GM21786 (cell line): ENCODE data around the gene CFAP61.
"Not testable (repeated sequence)": the region's sequence is repeated elsewhere in the genome, so short reads cannot be mapped to it uniquely, and the experiment has no call there.

Experiments used
- ATAC-seq: cut with Tn5 transposase; IDR thresholded peaks from one replicate; pipeline ENCODE4 v1.9.1; 2021; ENCODE audit not compliant: unreplicated experiment

CFAP61 gene

GRCh38 chr20:20312562-20312961 lies 260.2 kb downstream of the CFAP61 start:
- ATAC-seq: no peak

GRCh38 chr20:20317195-20317594 lies 264.9 kb downstream of the CFAP61 start:
- ATAC-seq: peak; percentile 93

- peak; percentile 16 for ATAC-seq
These were observed 265.5 kb downstream of the CFAP61 start for GRCh38 chr20:20317621-20318364.

DNA sequence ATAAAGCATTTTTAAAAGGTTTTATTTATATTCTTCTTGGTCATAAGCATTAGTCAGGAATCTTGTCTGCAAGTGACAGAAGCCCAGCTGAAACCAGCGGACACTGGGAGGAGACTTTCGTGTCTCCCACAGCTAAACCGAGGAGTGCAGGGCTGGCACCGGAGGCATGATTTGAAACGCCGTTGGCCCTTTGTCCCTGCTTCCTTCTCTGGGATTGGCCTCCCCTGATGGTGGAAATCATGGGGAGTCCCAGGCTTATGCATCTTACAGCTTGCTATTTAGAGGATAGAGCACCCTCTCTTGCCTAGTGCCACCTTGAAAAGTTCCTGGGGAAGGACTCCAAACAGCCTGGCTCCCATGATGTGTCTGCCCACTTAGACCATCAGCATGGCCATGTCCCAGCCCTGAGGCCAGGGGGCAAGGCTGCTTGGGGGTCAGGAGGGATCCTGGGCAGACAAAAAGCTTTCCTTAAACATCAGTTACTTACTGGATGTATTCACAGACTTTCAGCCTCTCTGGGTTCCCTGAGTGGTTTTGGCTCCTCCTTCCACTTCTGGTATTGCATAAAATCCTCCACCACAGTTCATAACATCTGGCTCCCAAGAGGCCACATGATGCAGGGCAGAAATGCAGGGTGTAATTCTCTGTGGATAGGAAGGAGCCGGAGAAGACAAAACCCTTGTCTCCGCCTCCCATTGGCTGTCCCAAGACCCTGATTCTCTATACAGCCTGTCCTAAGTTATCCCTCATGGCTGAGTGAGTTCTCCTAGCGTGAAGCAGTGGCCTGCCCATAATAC lies 266.2 kb downstream of the CFAP61 start:
- ATAC-seq: no peak

DNA sequence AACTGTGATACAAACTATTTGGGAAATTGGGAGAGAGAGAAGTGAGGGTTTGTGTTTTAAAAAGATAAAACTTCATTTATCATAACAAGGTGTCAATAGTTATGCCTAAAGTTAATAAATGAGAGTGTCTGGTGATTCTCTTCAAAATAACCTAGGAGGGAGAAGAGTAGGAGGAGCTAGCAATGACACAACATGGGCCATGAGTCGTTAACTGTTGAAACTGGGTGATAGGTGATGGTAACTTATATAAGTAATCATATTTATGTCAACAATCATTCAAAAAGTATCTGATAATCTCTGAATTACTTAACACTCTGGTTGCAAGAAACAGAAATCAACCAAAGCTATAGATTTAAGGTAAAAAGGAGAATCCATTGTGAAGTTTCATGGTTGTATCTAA lies 268.8 kb downstream of the CFAP61 start:
- no peak for ATAC-seq

- ATAC-seq: no peak
These were observed 269.6 kb downstream of the CFAP61 start for GRCh38 chr20:20321917-20322316.

DNA sequence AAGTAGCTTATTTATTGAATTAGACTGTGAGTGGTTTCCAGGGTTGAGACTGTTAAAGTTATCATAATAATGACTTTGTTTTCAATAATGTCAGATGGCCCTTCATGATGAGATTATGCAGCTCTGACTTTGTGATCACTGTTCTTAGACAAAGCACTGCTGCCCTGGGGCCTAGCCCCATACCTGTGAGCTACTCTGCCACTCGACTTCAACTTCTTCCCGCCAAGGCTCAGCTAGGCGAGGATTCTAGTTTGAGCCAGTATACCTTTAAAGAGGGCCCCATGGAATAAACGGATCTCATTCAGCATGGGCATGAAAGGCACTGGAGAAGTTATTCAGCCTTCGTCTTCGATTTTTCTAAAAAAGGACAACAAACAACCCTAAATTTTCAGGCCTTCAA lies 270.6 kb downstream of the CFAP61 start:
- no peak for ATAC-seq

DNA sequence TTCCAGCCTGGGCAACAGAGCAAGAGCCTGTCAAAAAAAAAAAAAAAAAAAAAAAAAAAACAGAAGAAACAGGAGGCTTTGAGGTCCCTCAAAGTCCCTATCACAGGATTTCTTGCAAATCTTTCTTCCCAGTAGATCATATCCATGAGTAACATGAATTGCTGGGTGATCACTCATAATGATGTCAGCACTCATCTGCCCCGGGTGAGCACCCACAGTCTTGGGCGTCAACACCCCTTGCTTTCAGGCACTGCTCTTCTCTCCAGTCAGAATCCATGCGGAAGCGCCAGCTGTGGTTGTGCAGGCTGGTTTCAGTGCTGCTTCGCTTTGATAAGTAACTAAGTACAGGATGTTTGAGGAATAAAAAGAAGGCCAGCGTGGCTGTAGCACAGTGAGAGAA lies 275.4 kb downstream of the CFAP61 start:
- ATAC-seq: no peak

DNA sequence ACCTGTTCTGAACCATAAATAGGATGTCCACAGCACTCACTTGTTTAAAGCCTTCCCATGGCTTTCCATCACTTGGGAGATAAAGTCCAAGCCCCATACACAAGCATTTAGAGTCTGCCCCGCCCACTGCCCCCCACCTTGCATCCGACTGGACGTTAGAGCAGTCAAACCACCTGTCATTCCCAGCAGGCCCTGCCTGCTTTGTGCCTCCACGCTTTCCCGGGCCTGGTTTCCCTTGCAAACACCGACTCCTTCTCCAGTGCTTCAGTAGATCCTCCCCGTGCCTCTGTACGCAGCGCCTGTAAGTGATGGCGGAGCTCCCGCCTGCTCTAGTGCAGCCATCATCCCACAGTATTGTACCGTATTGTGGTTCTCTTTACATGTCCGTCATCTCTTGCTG lies 277.2 kb downstream of the CFAP61 start:
- ATAC-seq: no peak

GRCh38 chr20:20331156-20331555 lies 278.8 kb downstream of the CFAP61 start:
- ATAC-seq: no peak

- no peak for ATAC-seq
These were observed 279.5 kb downstream of the CFAP61 start for GRCh38 chr20:20331817-20332216.

DNA sequence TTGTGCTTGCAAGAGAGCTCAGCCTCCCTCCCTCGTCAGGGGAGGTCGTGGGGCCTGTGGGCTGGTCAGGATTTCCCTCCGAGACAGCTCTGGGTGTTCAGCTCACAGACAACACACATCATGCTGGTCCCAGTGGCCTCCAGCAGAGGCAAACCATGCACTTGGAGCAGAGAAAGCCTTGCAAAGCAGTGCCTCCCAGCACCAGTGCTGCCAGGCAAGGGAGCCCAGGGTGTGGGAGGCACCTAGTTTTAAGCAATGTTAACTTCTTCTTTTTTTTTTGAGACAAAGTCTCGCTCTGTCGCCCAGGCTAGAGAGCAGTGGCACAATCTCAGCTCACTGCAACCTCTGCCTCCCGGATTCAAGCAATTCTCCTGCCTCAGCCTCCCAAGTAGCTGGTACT lies 281.5 kb downstream of the CFAP61 start:
- no peak for ATAC-seq

GRCh38 chr20:20334489-20334888 lies 282.2 kb downstream of the CFAP61 start:
- ATAC-seq: peak; percentile 94

GRCh38 chr20:20338133-20338730 lies 285.9 kb downstream of the CFAP61 start:
- no peak for ATAC-seq

GRCh38 chr20:20340443-20340842 lies 288.1 kb downstream of the CFAP61 start:
- no peak for ATAC-seq

- no peak for ATAC-seq
These were observed 289.0 kb downstream of the CFAP61 start for GRCh38 chr20:20341371-20341770.

DNA sequence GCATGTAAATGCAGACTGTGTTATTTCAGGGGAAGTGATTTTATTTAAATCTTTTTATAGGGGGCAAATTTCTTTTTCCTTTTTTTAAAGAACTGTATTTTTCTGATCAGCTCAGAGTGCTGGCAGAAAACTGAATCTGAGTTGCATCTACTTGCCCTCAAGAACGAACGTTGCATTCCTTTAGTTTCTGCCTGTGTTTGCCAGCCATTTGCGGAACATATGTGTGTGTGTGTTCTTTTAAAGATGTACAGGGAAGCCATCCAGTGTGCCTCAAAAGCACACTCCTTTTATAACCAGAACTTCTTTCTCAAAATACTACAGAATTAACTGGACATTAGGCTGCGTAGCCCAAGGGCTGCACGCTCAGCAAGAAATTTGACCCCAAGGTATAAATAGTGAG lies 289.7 kb downstream of the CFAP61 start:
- ATAC-seq: no peak

GRCh38 chr20:20343932-20344331 lies 291.6 kb downstream of the CFAP61 start:
- ATAC-seq: no peak

DNA sequence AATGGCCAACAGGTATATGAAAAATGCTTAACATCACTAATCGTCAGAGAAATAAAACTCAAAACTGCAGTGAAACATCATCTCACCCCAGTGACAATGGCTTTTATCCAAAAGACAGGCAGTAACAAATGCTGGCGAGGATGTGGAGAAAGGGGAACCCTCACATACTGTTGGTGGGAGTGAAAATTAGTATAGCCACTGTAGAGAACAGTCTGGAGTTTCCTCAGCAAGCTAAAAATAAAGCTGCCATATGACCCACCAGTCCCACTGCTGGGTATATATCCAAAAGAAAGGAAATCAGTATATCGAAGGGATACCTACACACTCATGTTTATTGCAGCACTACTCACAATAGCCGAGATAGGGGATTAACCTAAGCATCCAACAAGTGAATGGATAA lies 292.1 kb downstream of the CFAP61 start:
- no peak for ATAC-seq

GRCh38 chr20:20353576-20353975 lies 301.2 kb downstream of the CFAP61 start:
- no peak for ATAC-seq

DNA sequence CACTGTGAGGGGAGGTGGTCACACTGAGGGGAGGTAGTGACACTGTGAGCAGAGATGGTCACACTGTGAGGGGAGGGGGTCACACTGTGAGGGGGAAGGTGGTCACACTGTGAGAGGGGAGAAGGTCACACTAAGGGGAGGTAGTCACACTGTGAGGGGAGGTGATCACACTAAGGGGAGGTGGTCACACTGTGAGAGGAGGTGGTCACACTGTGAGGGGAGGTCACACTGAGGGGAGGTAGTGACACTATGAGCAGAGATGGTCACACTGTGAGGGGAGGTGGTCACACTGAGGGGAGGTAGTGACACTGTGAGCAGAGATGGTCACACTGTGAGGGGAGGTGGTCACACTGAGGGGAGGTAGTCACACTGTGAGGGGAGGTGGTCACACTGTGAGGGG lies 303.2 kb downstream of the CFAP61 start:
- ATAC-seq: not testable (repeated sequence)

GRCh38 chr20:20358801-20359200 lies 306.5 kb downstream of the CFAP61 start:
- ATAC-seq: no peak
